ENCODE data around the gene VAPB. TPM values are rescaled to one million over a fixed set of nuclear protein-coding genes. Genes with fewer than 3 reads are reported as not detected.

Gene VAPB
- total and polyA plus RNA-seq, 4 donors: 20.9 to 50.6 (median 35.3) TPM

Other genes with a start within 250 kb of the VAPB start
- gene ANKRD60, start 160.6 kb upstream of the VAPB start, total RNA-seq: not detected
- not detected for gene ANKRD60, start 160.6 kb upstream of the VAPB start, polyA plus RNA-seq
- 10 to 100 TPM; 21.8 to 26.8 TPM for gene RAB22A, start 79.5 kb upstream of the VAPB start, total RNA-seq
- gene RAB22A, start 79.5 kb upstream of the VAPB start, polyA plus RNA-seq: 10 to 100 TPM in 1 of 2 donors, 1 to 10 TPM in 1; 7.3 to 13.0 TPM
- 10 to 100 TPM in 1 of 2 donors, 1 to 10 TPM in 1; 1.7 to 14.6 TPM for gene APCDD1L, start 126.2 kb downstream of the VAPB start, total RNA-seq
- 1 to 10 TPM; 1.3 to 2.4 TPM for gene APCDD1L, start 126.2 kb downstream of the VAPB start, polyA plus RNA-seq